Measurements from ENCODE around the gene SMTN. TPM values are rescaled to one million over a fixed set of nuclear protein-coding genes. Genes with fewer than 3 reads are reported as not detected.

The SMTN gene
- total RNA-seq, 1 experiment from 2014 or later, result 145 TPM

DNA sequence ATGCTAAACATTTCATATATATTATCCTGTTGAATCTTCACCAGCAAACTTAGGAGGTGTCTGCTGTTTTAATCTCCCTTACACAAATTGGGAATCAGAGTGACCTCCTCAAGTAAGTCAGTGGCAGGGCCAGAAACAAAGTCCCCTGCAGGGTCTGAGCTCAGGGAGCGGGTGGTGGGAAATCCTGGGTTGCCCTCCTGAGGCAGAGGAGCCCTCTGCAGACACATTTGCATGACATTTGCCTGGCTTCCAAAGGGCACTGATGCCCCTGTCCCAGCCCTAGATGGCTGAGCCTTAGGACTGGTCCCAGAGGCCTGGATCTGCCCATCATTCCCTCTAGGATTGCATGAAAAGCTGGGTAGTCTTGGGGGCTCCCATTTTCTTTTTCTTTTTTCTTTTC, 39.5 kb downstream of the SMTN start:
- H3K79me2 ChIP-seq (ENCODE audit: low read length), result no peaks in the 10 kb centered on the region
- ChIA-PET POLR2A (ENCODE audit: unreplicated experiment) (no interaction called here), CTCF (interaction anchor here (0.6 kb wide), 1 partner anchor 29 kb away, joined by 3 read pairs; no protein-coding TSS in a partner anchor)
- H3K4me1 ChIP-seq (ENCODE audit: insufficient read depth, low read length), result 0 out of 2 replicates have a peak, but pooled peaks cover 4% of the 10 kb centered on the region
- TF ChIP-seq, protein P1, sequence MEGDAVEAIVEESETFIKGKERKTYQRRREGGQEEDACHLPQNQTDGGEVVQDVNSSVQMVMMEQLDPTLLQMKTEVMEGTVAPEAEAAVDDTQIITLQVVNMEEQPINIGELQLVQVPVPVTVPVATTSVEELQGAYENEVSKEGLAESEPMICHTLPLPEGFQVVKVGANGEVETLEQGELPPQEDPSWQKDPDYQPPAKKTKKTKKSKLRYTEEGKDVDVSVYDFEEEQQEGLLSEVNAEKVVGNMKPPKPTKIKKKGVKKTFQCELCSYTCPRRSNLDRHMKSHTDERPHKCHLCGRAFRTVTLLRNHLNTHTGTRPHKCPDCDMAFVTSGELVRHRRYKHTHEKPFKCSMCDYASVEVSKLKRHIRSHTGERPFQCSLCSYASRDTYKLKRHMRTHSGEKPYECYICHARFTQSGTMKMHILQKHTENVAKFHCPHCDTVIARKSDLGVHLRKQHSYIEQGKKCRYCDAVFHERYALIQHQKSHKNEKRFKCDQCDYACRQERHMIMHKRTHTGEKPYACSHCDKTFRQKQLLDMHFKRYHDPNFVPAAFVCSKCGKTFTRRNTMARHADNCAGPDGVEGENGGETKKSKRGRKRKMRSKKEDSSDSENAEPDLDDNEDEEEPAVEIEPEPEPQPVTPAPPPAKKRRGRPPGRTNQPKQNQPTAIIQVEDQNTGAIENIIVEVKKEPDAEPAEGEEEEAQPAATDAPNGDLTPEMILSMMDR (conservative IDR thresholded peaks at IDR 0.05; ENCODE audit: low read depth, low read length), result no peak
- no peak for TF ChIP-seq EZH2phosphoT487 (IDR thresholded peaks at IDR 0.05; ENCODE audit: borderline replicate concordance, low read length)
- TF ChIP-seq EZH2 (IDR thresholded peaks at IDR 0.05; ENCODE audit: low read length, unreplicated experiment), result no peak
- H3F3A ChIP-seq (ENCODE audit: low read length, unreplicated experiment), result no peaks in the 10 kb centered on the region
- H3K9me3 ChIP-seq (ENCODE audit: low read length), result no peaks in the 10 kb centered on the region
- intact Hi-C loops (cut with micrococcal nuclease), result no loop called here
- H3K27me3 ChIP-seq (ENCODE audit: low read length), result no peaks in the 10 kb centered on the region
- no peak overlapping the region for H2AFZ ChIP-seq (ENCODE audit: low read length)
- no peaks in the 10 kb centered on the region for H3K36me3 ChIP-seq (ENCODE audit: low read depth, low read length)
- BruUV-seq (replicated peaks), result no TSS peak
- H3K9ac ChIP-seq (ENCODE audit: low read length), result no peak overlapping the region
- H3K4me3 ChIP-seq (ENCODE audit: low read length), result no peak overlapping the region
- DNase-seq (no peak), ATAC-seq (no peak)
- no peak overlapping the region for H3K4me2 ChIP-seq (ENCODE audit: low read length)
- no peak overlapping the region for H3K27ac ChIP-seq (ENCODE audit: low read length)
- no peaks in the 10 kb centered on the region for H3K9me2 ChIP-seq (replicated peaks; ENCODE audit: low read length)
- no peaks in the 10 kb centered on the region for H4K20me1 ChIP-seq (ENCODE audit: low read length)

DNA sequence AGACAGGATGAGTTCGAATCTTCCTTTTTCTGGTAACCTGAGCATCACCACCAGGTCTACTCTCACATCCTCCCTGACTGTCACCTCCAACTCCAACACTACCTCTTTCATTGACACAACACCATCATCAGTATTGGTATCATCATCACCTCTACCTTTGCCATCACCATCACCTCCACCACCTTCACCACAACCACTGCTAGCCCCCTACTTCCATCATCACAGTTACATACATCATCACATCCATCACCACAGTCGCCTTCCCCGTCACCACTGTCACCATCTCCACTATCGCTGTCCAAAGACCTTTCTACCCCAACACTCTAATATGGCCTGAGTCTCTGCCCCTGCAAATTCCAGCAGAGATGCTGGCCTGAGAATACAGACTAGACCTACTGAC, 40.3 kb downstream of the SMTN start:
- ChIA-PET POLR2A (ENCODE audit: unreplicated experiment) (no interaction called here), CTCF (no interaction called here)
- TF ChIP-seq EZH2phosphoT487 (IDR thresholded peaks at IDR 0.05; ENCODE audit: borderline replicate concordance, low read length) (no peak), EZH2 (IDR thresholded peaks at IDR 0.05; ENCODE audit: low read length, unreplicated experiment) (no peak)
- TF ChIP-seq, protein P1 (conservative IDR thresholded peaks at IDR 0.05; ENCODE audit: low read depth, low read length), result no peak
- no peaks in the 10 kb centered on the region for H3K79me2 ChIP-seq (ENCODE audit: low read length)
- intact Hi-C loops (cut with micrococcal nuclease), result no loop called here
- no peaks in the 10 kb centered on the region for H4K20me1 ChIP-seq (ENCODE audit: low read length)
- no peak overlapping the region for H2AFZ ChIP-seq (ENCODE audit: low read length)
- ATAC-seq (no peak), DNase-seq (no peak)
- H3F3A ChIP-seq (ENCODE audit: low read length, unreplicated experiment), result no peaks in the 10 kb centered on the region
- H3K27ac ChIP-seq (ENCODE audit: low read length), result no peak overlapping the region
- H3K4me1 ChIP-seq (ENCODE audit: insufficient read depth, low read length), result 0 out of 2 replicates have a peak, but pooled peaks cover 4% of the 10 kb centered on the region
- H3K9ac ChIP-seq (ENCODE audit: low read length), result no peak overlapping the region
- no peaks in the 10 kb centered on the region for H3K27me3 ChIP-seq (ENCODE audit: low read length)
- H3K4me2 ChIP-seq (ENCODE audit: low read length), result no peak overlapping the region
- no peaks in the 10 kb centered on the region for H3K9me3 ChIP-seq (ENCODE audit: low read length)
- H3K36me3 ChIP-seq (ENCODE audit: low read depth, low read length), result no peaks in the 10 kb centered on the region
- H3K4me3 ChIP-seq (ENCODE audit: low read length), result no peak overlapping the region
- no peaks in the 10 kb centered on the region for H3K9me2 ChIP-seq (replicated peaks; ENCODE audit: low read length)
- no TSS peak for BruUV-seq (replicated peaks)

DNA sequence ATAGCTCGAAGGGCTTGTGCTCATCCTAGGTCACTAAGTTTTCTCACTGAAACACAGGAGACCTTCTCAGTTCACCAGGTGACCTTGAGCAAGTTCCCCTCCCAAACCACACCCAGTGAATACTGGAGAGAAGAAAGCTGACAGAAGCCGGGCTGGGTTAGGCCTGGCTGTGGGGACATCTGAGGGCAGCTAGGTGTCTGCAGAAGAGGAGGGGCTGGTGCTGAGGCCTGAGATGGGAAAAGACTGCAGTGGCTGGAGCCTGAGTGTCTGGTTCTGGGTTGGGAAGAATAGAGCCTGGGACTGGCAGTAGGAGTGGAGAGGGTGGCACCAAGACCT, 41.0 kb downstream of the SMTN start:
- BruUV-seq (replicated peaks), result no TSS peak
- intact Hi-C loops (cut with micrococcal nuclease), result no loop called here
- Histone ChIP-seq H2AFZ (ENCODE audit: low read length) (no peak overlapping the region), H3F3A (ENCODE audit: low read length, unreplicated experiment) (no peaks in the 10 kb centered on the region), H3K9ac (ENCODE audit: low read length) (no peak overlapping the region), H3K9me2 (replicated peaks; ENCODE audit: low read length) (no peaks in the 10 kb centered on the region), H3K4me2 (ENCODE audit: low read length) (no peak overlapping the region), H3K9me3 (ENCODE audit: low read length) (no peaks in the 10 kb centered on the region), H3K4me1 (ENCODE audit: insufficient read depth, low read length) (0 out of 2 replicates have a peak, but pooled peaks cover 4% of the 10 kb centered on the region), H3K36me3 (ENCODE audit: low read depth, low read length) (no peaks in the 10 kb centered on the region), H3K27ac (ENCODE audit: low read length) (no peak overlapping the region), H4K20me1 (ENCODE audit: low read length) (no peaks in the 10 kb centered on the region), H3K79me2 (ENCODE audit: low read length) (no peaks in the 10 kb centered on the region), H3K4me3 (ENCODE audit: low read length) (no peak overlapping the region), H3K27me3 (ENCODE audit: low read length) (no peaks in the 10 kb centered on the region)
- no peak for DNase-seq
- TF ChIP-seq EZH2 (IDR thresholded peaks at IDR 0.05; ENCODE audit: low read length, unreplicated experiment), result no peak
- TF ChIP-seq EZH2phosphoT487 (IDR thresholded peaks at IDR 0.05; ENCODE audit: borderline replicate concordance, low read length), result no peak
- no peak for ATAC-seq
- ChIA-PET POLR2A (ENCODE audit: unreplicated experiment) (no interaction called here), CTCF (no interaction called here)

Measured in PC-3 (cell line).